HepG2 (cell line): ENCODE data around the gene ZDHHC8. TPM values are rescaled to one million over a fixed set of nuclear protein-coding genes. Genes with fewer than 3 reads are reported as not detected.

Experiments
- BRCA1 ChIP-seq: sonication (generic); formaldehyde crosslinking; IDR thresholded peaks from 2 replicates; pipeline ENCODE4 v1.4.0; 2020; ENCODE audit warnings: missing genetic modification reagents
- FOXA3 ChIP-seq: IDR thresholded peaks from 2 replicates; pipeline ENCODE4 v1.6.1; 2016; ENCODE audit warnings: missing genetic modification reagents, missing compliant biosample characterization
- IKZF4 ChIP-seq: sonication (generic); formaldehyde crosslinking; IDR thresholded peaks from 2 replicates; pipeline ENCODE4 v1.5.1; 2020; ENCODE audit warnings: borderline replicate concordance, mild to moderate bottlenecking, low read depth, missing genetic modification reagents; ENCODE audit errors: not compliant biosample characterization
- SMAD1 ChIP-seq: sonication (generic); formaldehyde crosslinking; IDR thresholded peaks from 2 replicates; pipeline ENCODE4 v1.4.0; 2020; ENCODE audit warnings: missing genetic modification reagents, low read depth, mild to moderate bottlenecking, borderline replicate concordance
- WIZ ChIP-seq: sonication (generic); formaldehyde crosslinking; IDR thresholded peaks from 2 replicates; pipeline ENCODE4 v1.5.1; 2020; ENCODE audit warnings: mild to moderate bottlenecking, missing genetic modification reagents
- XRCC5 ChIP-seq: fragments of 200-400 bp; formaldehyde crosslinking; optimal IDR thresholded peaks from 2 replicates; pipeline ENCODE3; 2017; ENCODE audit warnings: mild to moderate bottlenecking, low read length
- ZNF124 ChIP-seq: sonication (generic); formaldehyde crosslinking; IDR thresholded peaks from 2 replicates; pipeline ENCODE4 v1.4.0; 2020; ENCODE audit warnings: missing genetic modification reagents
- ZNF224 ChIP-seq: sonication (generic); formaldehyde crosslinking; IDR thresholded peaks from 2 replicates; pipeline ENCODE4 v1.5.0; 2020; ENCODE audit warnings: mild to moderate bottlenecking, missing genetic modification reagents
- ZNF709 ChIP-seq: sonication (generic); formaldehyde crosslinking; IDR thresholded peaks from 2 replicates; pipeline ENCODE4 v1.5.0; 2020; ENCODE audit warnings: mild to moderate bottlenecking, missing genetic modification reagents
- ZNF749 ChIP-seq: sonication (generic); formaldehyde crosslinking; IDR thresholded peaks from 2 replicates; pipeline ENCODE4 v1.8.0; 2022; ENCODE audit warnings: mild to moderate bottlenecking, missing genetic modification reagents, moderate library complexity, borderline replicate concordance
- ZNF75D ChIP-seq: sonication (generic); formaldehyde crosslinking; IDR thresholded peaks from 2 replicates; pipeline ENCODE4 v1.8.1; 2023; ENCODE audit warnings: missing genetic modification reagents, mild to moderate bottlenecking, borderline replicate concordance
- ZNF772 ChIP-seq: sonication (generic); formaldehyde crosslinking; IDR thresholded peaks from 2 replicates; pipeline ENCODE4 v1.5.0; 2020; ENCODE audit warnings: mild to moderate bottlenecking, missing genetic modification reagents
- polyA plus RNA-seq, 8 experiments: library from polyadenylated mRNA; depleted of rRNA in 3 of 8; stranded (reverse) in 7 of 8; unstranded in 1 of 8; fragments of >200 nt; fragmentation: Illumina TruSeq in 4 of 8; extraction: Trizol in 4 of 8; gene quantifications; 2 replicates each; pipeline versions ENCODE4 v1.2.1 to v1.2.3, GENCODE V29; 2011 to 2016; ENCODE audit warnings: low read depth in 4 of 8, missing spikeins in 1 of 8, mixed read lengths in 1 of 8; ENCODE audit not compliant: insufficient read depth in 1 of 8
- total RNA-seq, 5 experiments: library from RNA; depleted of rRNA; stranded (reverse); fragments of >200 nt; fragmentation: Illumina TruSeq; extraction: Trizol; gene quantifications; 2 replicates each; pipeline ENCODE4 v1.2.3, GENCODE V29; 2016; ENCODE audit warnings: low read depth in 1 of 5
- TF ChIP-seq, protein P1 (sequence below): sonication (generic); formaldehyde crosslinking; IDR thresholded peaks from 2 replicates; pipeline ENCODE4 v1.4.0; 2020; ENCODE audit warnings: missing genetic modification reagents, mild to moderate bottlenecking, borderline replicate concordance
- TF ChIP-seq, protein P2 (sequence below): sonication (generic); formaldehyde crosslinking; IDR thresholded peaks from 2 replicates; pipeline ENCODE4 v1.4.0; 2020; ENCODE audit warnings: missing genetic modification reagents, borderline replicate concordance
- TF ChIP-seq, protein P3 (sequence below): sonication (generic); formaldehyde crosslinking; IDR thresholded peaks from 2 replicates; pipeline ENCODE4 v1.4.0; 2020; ENCODE audit warnings: mild to moderate bottlenecking, missing genetic modification reagents, borderline replicate concordance
- TF ChIP-seq, protein P4 (sequence below): IDR thresholded peaks from 2 replicates; pipeline ENCODE4 v1.6.1; 2016; ENCODE audit warnings: mild to moderate bottlenecking, missing biosample characterization, missing genetic modification reagents

ZDHHC8 gene
- total and polyA plus RNA-seq, 2 of the 13 experiments (the other 11 are each of a cell fraction or from before 2014, with no cell fraction given): 7.5 to 21.3 TPM

DNA sequence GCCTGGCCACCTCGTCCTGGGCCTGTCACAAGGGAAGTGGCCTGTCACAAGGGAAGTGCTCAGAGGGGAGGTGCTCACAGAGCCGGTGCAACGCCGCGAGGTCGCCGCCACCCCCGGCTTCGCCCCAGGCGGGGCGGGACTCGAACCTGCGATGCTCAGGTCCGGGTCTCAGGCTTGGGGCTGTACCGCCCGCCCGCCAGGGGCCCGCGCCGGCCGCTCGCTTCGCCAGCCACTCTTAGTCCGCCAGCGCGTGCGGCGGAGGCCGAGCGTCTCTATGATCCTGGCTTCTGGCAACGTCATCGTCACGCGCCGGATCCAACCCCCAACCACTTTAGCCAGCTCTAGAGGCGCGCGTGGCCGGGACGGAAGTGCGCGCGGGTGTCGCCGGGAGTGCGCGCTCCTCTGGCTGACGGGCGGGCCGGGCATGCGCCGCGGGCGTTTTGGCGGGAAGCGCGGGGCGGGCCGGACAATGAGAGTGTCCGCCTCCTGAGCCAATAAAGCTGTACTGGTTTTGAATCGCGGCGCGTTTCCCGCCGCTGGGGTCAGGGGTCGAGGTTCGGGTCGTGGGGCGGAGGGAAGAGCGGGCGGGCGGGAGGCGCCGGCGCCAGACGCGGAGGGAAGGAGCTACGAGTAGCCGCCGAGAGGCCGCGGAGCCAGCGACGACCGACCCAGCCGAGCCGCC lies 14.5 kb upstream of the ZDHHC8 start, which contains the start of gene TRMT2A (continued):
- TF ChIP-seq, protein P1, sequence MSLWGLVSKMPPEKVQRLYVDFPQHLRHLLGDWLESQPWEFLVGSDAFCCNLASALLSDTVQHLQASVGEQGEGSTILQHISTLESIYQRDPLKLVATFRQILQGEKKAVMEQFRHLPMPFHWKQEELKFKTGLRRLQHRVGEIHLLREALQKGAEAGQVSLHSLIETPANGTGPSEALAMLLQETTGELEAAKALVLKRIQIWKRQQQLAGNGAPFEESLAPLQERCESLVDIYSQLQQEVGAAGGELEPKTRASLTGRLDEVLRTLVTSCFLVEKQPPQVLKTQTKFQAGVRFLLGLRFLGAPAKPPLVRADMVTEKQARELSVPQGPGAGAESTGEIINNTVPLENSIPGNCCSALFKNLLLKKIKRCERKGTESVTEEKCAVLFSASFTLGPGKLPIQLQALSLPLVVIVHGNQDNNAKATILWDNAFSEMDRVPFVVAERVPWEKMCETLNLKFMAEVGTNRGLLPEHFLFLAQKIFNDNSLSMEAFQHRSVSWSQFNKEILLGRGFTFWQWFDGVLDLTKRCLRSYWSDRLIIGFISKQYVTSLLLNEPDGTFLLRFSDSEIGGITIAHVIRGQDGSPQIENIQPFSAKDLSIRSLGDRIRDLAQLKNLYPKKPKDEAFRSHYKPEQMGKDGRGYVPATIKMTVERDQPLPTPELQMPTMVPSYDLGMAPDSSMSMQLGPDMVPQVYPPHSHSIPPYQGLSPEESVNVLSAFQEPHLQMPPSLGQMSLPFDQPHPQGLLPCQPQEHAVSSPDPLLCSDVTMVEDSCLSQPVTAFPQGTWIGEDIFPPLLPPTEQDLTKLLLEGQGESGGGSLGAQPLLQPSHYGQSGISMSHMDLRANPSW (CRISPR knock-in tag): no peak; the same call in 1 of the 2 replicates
- TF ChIP-seq ZNF749 (CRISPR knock-in tag) (peak; percentile 84; the same call in 1 of the 2 replicates), WIZ (CRISPR knock-in tag) (no peak), XRCC5 (peak; percentile 80), ZNF224 (CRISPR knock-in tag) (no peak), BRCA1 (CRISPR knock-in tag) (peak; percentile 25; the same call in 1 of the 2 replicates), SMAD1 (CRISPR knock-in tag) (peak; percentile 83), FOXA3 (peak; percentile 44), ZNF772 (CRISPR knock-in tag) (peak; percentile 91), ZNF709 (CRISPR knock-in tag) (peak; percentile 80; the same call in 1 of the 2 replicates), ZNF124 (CRISPR knock-in tag) (peak; percentile 76), IKZF4 (CRISPR knock-in tag) (no peak), ZNF75D (no peak)
- TF ChIP-seq, protein P2, sequence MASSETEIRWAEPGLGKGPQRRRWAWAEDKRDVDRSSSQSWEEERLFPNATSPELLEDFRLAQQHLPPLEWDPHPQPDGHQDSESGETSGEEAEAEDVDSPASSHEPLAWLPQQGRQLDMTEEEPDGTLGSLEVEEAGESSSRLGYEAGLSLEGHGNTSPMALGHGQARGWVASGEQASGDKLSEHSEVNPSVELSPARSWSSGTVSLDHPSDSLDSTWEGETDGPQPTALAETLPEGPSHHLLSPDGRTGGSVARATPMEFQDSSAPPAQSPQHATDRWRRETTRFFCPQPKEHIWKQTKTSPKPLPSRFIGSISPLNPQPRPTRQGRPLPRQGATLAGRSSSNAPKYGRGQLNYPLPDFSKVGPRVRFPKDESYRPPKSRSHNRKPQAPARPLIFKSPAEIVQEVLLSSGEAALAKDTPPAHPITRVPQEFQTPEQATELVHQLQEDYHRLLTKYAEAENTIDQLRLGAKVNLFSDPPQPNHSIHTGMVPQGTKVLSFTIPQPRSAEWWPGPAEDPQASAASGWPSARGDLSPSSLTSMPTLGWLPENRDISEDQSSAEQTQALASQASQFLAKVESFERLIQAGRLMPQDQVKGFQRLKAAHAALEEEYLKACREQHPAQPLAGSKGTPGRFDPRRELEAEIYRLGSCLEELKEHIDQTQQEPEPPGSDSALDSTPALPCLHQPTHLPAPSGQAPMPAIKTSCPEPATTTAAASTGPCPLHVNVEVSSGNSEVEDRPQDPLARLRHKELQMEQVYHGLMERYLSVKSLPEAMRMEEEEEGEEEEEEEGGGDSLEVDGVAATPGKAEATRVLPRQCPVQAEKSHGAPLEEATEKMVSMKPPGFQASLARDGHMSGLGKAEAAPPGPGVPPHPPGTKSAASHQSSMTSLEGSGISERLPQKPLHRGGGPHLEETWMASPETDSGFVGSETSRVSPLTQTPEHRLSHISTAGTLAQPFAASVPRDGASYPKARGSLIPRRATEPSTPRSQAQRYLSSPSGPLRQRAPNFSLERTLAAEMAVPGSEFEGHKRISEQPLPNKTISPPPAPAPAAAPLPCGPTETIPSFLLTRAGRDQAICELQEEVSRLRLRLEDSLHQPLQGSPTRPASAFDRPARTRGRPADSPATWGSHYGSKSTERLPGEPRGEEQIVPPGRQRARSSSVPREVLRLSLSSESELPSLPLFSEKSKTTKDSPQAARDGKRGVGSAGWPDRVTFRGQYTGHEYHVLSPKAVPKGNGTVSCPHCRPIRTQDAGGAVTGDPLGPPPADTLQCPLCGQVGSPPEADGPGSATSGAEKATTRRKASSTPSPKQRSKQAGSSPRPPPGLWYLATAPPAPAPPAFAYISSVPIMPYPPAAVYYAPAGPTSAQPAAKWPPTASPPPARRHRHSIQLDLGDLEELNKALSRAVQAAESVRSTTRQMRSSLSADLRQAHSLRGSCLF (CRISPR knock-in tag): no peak
- TF ChIP-seq, protein P3, sequence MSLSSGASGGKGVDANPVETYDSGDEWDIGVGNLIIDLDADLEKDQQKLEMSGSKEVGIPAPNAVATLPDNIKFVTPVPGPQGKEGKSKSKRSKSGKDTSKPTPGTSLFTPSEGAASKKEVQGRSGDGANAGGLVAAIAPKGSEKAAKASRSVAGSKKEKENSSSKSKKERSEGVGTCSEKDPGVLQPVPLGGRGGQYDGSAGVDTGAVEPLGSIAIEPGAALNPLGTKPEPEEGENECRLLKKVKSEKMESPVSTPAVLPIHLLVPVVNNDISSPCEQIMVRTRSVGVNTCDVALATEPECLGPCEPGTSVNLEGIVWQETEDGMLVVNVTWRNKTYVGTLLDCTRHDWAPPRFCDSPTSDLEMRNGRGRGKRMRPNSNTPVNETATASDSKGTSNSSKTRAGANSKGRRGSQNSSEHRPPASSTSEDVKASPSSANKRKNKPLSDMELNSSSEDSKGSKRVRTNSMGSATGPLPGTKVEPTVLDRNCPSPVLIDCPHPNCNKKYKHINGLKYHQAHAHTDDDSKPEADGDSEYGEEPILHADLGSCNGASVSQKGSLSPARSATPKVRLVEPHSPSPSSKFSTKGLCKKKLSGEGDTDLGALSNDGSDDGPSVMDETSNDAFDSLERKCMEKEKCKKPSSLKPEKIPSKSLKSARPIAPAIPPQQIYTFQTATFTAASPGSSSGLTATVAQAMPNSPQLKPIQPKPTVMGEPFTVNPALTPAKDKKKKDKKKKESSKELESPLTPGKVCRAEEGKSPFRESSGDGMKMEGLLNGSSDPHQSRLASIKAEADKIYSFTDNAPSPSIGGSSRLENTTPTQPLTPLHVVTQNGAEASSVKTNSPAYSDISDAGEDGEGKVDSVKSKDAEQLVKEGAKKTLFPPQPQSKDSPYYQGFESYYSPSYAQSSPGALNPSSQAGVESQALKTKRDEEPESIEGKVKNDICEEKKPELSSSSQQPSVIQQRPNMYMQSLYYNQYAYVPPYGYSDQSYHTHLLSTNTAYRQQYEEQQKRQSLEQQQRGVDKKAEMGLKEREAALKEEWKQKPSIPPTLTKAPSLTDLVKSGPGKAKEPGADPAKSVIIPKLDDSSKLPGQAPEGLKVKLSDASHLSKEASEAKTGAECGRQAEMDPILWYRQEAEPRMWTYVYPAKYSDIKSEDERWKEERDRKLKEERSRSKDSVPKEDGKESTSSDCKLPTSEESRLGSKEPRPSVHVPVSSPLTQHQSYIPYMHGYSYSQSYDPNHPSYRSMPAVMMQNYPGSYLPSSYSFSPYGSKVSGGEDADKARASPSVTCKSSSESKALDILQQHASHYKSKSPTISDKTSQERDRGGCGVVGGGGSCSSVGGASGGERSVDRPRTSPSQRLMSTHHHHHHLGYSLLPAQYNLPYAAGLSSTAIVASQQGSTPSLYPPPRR (CRISPR knock-in tag): peak; percentile 16; the same call in 1 of the 2 replicates
- TF ChIP-seq, protein P4, sequence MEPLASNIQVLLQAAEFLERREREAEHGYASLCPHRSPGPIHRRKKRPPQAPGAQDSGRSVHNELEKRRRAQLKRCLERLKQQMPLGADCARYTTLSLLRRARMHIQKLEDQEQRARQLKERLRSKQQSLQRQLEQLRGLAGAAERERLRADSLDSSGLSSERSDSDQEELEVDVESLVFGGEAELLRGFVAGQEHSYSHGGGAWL (CRISPR knock-in tag): no peak
